Measurements from ENCODE around the gene RPL12.
A peak's percentile ranks its signal among the peaks of the same experiment; 100 is the strongest.

The RPL12 gene

DNA sequence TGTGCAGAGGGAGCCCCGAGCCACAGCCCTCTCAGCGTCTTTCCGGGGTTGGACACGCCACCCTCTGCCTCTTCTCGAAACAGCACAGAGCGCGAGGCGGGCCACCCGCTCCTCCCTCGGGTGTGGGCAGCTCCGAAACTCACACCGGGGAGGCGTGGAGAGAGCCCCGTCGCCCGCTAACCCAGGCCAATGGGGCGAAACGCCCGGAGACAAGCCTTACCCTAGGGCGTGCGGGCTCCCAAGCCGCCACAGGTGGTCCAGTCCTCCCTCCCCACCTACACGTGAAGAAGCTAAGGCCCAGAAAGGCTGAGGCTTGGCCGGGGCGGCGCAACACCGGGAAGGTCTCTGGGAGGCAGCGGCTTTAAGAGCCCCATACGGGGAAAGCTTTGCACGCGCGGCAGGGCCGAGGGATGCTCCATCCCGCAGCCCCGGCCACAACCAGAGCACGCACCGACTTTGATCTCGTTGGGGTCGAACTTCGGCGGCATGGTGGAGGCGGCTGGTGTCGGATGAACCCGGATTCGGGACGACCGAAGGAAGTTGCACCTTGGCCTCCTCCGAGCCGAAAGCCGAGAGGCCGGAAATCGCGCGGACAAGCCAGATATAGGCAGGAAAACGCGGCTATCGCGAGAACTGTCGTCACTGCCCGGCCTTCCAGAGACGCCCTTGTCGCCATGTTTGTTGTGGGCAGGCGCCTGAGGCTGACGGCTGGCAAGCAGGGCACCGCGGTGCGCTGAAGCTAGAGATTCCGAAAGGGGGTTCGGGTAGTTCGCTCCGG is at the start of gene RPL12, which contains the start of gene LRSAM1:
RPL12 (minus strand) TSS at position 577 of the 778 bp plus-strand sequence; CDS start at position 488, 89 bp downstream.
LRSAM1 (plus strand) TSS at position 681 of the 778 bp plus-strand sequence. CDS start 3,018 bp downstream, outside the sequence.
- DNase-seq = peak; percentile 98 to 99

DNA sequence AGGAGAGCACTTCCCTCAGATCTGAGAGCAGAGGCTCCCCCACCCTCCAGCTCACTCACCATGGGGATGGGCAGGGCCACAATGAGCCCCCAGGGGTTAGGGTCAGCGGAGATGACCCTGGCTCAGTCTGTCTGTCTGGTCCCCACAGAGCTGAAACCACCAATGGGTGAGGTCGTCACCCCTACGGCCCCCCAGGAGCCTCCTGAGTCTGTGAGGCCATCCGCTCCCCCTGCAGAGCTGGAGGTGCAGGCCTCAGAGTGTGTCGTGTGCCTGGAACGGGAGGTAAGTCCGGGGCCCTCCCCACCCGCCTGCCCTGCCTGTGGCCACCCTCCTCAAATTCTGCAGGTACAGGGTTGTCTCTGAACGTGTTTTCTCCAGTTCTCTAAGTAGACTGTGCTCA is 49.7 kb upstream of the RPL12 start:
- no peak for DNase-seq

DNA sequence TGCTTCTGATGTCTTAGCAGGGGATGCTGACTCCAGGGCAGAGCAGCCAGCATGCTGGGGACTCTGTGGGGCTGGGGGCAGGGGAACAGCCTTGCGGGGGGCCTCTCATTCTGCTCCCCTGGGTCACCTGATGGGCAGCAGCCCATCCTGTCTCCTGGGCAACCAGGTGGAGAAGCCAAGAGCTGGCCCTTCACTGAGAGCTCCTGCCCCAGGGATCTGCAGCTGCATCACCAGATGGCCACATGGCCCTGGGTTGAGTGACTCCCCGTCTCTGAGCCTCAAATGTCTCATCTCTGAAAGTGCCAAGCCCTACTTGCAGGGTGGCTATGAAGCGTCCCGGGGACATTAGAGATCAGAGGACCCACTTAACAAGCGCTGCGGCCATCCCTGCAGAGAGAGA is 49.2 kb upstream of the RPL12 start:
- no peak for DNase-seq

DNA sequence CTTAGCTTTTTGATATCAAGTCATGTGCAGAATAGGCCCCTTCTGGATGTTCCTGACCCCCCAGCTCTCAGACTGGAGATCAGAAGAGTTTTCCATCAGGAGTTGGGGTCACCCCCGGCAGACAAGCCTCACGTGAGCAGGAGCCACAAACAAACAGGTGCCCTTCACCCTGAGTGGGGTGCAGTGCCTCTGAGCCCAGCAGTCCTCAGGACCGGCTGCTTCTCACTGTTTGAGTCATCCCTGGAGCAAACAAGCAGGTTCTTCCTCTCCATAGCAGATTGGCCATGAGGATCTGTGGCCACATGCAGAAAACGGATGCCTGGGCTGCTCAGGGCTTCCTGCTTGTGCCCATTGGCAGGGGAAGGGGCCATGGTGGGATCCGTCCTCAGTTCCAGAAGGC is 47.1 kb upstream of the RPL12 start:
- no peak for DNase-seq

DNA sequence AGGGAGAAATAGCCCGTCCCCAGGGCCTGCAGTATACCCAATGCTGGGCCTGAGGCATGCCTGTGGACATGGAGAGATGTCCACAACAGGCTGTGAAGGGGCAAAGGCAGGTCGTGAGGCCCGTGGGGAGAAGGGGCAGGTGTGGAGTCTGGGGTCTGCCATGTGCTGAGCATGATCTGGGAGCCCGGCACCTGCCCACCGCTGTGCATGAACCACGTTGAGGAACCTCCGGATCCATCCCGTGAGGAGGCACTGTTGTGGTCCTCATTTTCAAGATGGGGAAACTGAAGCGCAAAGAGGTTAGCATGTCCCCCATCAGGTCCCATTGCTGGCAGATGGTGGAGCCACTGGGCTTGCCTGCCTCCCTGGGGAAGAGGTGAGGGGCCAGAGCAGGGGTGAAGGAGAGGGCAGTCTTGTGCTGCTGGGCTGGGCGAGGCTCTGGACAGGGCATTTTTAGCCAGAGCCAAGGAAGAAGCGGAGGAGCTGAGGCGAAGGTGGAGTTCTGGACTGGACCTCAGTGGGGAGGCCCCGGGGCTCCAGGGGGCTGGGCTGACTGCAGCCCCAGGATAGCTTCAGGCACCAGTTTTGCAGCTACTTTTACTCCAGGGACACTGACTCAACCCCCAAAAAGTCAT is 46.6 kb upstream of the RPL12 start:
- no peak for DNase-seq

DNA sequence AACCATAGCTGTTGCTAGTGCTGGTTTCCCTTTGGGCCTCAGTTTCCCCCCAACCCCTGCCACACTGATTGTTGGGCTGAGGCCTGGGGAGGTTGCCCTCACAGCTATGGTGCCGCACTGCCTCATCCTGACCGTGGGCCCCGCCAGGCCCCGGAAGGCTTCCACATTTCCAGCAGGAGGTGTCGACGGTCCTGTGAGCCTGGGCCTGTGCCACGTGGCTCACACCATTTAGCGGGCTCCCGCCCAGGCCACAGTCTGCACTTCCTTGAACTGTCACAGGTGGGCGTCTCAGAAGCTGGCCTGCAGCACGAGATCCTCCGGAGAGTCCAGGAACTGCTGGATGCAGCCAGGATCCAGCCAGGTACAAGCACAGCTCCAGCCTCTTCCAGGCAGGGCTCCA is 45.8 kb upstream of the RPL12 start:
- no peak for DNase-seq

DNA sequence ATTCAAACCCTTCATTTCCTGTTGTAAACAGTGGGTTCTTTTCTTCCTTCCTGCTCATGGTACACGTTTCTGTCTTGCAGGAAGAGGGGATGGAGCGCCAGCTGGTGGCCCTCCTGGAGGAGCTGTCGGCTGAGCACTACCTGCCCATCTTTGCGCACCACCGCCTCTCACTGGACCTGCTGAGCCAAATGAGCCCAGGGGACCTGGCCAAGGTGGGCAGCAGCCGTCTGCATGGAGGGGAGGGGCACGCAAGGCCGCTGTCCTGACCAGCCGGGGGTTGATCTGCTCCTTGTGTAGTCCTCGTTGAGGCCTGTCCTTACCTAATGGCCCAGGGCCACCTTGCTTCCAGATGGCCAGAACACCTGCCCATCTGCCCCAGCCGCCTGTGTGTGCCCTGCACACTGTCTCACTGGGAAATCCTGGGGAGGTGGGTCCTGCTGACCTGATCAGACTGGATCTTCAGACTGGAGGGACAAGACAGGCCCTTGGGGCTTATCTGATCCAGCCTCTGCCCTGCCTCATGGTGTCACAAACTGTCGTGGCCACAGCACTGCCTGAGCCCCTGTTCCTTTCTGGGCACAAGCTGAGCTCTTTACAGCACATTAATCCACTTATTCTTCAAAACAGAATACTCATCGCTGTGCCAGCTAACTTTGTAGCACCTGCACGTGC is 44.8 kb upstream of the RPL12 start:
- no peak for DNase-seq

DNA sequence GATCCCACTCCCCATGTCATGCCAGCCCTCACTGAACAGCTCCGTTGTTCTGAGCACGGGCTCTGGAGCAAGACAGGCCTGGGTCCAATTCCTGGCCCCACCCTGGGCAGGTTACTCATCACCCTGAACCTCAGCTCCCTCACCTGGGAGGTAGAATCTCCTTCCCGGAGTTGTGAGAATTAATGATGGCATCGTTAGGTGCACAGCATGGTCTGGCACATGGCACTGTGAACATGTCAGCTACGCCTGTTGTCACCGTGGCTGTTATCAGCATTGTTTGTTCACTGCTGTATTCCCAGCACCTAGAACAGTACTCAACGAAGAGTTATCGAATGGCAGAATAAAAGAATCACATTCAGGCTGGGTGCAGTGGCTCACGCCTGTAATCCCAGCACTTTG is 43.1 kb upstream of the RPL12 start:
- DNase-seq = no peak

DNA sequence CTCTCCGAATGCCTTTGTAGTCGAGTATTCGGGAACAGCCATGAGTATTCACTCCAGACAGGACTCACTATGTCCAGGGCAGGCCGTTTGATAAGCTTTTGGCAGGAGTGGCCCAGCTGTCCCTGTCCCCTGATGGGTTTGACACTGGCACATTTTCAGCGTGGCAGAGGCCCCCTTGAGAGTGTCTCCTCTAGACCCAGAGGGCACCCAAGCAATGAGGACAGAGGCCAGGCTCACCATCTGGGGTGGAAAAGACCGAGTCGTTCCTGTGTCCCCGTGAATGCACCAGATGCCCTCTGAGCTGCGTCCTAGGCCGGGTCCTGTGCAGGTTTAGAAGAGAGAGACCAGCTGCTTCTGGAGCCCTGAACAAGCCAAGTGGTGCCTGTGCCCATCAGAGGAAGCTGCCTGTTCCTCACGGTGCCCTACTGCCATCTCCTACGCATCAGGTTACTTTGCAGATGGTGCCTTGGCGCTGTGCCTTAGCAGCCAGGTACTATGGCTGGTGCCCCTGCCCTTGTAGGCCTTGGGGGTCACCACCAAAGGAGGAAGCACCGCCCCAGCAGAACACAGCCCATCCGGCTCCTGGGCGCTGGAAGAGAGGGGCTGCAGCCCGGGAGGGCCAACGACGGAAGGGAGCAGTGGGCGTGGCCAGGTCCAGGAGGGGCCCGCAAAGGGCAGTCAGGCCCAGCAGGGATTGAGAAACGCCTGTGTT is 42.5 kb upstream of the RPL12 start:
- DNase-seq = no peak

DNA sequence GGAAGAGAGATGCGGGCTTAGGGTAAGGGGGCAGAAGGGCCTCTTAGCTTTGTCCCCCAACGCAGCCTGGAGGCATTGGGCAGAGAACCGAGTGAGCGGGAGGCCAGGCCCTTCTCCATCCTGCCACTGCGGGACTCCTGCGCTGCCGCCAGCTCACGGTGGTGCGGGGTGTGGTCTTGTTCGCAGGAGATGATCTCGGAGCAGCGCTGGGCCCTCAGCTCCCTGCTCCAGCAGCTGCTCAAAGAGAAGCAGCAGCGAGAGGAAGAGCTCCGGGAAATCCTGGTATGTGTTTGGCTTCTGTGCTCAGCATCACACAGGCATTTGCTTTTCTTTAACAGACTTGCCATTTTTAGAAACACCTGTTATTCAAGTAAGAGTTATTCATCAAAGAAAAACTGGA is 41.4 kb upstream of the RPL12 start:
- no peak for DNase-seq

DNA sequence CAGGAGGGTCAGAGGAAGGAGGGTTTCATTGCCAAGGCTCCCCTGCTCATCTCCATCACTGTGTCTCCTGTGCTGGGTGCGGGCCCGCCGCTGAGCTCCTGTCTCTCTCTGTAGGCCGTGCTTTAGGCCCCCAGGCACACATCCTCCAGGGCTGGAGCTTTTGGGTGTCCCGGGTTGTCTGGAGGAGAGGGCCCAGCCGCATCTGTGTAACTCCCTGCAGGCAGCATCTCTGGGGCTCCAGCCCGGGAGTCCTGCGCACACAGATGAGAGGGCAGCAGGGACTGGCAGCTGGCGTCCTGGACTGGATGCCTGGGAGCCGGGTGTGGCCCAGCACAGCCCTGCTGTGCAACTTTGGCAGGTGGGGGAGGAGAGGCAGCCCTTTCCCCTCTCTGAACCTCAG is 40.3 kb upstream of the RPL12 start:
- no peak for DNase-seq

DNA sequence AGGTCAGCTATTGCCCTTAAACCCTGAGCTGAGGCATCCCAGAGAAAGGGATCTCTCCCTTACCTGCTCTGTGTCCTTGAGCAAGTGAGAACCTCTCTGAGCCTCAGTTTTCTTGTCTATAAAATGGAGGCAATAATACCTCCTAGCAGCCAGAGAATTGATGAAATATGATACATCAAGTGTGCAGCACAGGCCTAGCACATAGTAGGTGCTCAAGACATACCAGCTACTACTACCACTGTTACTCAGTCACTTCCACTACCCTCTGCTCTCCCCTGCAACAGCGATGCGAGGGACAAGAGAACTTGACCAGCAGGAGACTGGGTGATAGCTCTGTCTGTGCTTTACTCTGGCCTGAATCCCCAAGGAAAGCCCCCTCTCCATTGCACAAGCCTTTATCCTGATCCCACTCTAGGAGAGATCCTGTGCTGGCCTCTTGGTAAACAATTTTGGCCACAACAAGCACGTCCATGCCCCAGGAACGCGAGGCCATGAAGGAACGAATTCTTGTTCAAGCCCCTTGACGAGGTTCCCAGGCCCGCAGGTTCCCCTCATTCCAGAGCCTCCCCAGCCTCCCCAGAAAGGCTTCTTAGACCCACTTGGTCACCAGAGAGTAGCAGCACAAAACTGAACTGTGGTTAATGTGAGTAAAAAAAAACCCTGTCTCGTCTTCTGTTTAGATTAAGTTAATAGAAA is 39.5 kb upstream of the RPL12 start:
- DNase-seq = no peak

DNA sequence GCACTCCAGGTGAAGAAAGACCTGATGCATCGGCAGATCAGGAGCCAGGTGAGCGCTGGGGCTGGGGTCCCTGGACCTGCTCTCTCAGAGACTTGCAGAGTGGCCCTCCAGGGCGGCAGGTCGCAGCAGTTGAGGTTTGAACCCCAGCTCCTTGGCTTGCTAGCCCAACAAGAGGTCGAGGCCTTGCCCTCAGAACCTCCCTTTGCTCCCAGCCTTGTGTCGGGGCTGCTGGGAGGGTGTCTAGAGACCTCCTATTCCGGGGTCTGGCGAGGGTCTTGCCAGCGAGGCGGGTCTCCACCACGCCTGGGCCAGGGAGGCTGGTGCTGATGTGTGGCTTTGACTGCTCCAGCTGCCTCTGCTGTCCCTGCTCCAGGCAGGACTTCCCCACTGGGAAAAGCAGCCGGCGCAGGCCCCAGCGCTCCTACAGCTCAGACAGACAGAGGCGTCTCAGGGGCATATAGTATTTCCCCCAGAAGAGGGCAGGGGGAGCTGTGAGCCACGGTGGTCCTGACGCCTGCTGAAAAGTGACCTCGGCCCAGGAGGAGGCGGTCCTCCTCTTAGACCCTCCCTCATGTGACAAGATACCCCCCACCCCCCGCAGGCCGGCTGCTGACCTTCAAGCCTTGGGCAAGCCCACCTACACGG is 38.4 kb upstream of the RPL12 start:
- DNase-seq = no peak

DNA sequence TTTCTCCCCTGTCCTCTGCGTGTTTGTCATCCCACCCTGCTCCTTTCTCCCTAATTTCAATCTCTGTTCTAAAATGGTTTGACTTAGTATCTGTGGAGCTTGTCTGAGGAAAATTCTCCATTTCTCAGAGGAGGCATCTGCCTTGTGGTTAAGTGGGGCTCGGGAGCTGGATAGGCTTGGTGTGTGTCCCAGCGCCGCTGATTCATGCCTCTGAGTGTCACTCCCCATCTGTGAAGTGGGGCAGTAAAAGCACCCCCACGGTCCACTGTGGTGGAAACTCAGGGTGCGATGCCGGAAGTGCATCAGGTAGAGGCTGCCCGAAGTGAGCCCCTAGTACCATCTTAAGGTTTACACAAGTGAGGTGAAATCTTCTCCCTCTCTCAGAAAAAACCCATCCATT is 37.7 kb upstream of the RPL12 start:
- no peak for DNase-seq

DNA sequence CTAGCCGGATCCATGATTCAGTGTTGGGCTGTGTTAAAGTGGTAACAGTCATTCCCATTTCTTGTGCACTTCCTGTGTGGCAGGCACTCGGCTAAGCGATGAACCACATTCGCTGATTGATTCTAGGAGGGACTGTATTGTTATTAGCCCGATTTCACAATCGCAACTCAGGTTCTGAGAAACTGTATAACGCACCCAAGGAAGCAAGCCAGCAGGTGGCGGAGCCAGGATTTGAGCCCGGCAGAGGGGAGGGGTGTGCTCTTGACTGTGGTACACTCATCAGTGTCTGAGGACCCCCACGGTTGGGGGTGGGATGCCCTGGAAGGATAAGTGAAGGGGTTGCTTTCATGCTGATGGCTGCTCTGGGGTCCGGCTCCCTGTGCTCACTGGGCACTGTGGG is 34.8 kb upstream of the RPL12 start:
- no peak for DNase-seq

DNA sequence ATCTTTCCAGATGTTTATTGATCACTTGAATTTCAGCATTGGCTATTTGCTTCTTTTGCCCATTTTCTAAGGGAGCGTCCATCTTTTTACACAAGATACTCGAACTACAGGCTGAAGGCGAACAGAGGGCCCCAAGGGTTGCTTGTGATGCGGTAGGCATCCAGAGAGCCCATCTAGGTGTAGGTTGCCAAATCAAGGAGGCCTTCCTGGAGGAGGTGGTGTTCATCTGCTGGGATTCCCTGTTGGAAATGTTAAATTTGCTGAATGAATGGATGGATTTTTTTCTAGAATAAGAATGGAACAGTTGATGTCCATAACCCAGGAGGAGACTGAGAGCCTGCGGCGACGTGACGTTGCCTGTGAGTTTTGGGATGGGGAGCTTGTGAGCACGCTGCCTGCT is 31.5 kb upstream of the RPL12 start:
- no peak for DNase-seq

DNA sequence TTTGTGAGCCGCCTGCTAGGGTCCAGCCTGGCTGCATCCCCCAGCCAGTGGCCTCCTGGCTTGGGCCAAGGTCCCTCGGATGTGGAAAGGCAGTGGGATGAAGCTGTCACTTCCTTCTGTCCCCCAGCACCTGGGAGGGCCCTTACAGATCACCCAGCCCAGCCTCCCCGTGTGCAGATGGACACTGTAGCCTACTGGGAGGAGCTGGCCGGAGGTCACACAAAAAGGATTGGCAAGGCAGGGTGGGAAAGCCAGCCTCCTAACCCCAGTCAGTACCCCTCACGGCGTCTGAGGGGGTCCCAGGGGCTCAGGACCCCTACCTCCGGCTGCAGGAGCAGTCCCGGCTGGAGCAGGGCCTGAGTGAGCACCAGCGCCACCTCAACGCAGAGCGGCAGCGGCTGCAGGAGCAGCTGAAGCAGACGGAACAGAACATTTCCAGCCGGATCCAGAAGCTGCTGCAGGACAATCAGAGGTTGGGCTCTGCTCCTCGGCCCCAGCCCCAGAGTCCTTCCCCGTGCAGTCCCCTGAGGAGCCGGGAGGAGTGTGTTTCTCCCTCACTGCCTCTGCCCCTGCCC is 28.4 kb upstream of the RPL12 start:
- no peak for DNase-seq

DNA sequence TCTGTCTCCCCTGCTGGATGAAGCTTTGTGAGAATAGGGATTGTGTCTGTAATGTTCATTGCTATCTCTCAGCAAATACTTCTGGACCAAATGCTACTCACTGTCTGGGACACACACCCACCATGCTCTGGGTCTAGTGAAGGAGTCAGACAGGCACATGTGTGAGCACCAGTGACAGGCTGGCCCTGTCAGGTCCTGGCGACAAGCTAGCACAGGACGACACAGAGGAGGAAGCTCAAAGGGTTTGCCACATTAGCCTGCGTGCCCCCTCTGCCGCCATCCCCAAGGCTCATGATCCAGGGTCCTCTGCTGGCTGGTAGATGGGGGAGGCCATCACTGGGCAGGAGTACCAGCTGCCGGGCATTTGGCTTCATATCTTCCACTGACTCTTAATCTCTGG is 23.4 kb upstream of the RPL12 start:
- no peak for DNase-seq

DNA sequence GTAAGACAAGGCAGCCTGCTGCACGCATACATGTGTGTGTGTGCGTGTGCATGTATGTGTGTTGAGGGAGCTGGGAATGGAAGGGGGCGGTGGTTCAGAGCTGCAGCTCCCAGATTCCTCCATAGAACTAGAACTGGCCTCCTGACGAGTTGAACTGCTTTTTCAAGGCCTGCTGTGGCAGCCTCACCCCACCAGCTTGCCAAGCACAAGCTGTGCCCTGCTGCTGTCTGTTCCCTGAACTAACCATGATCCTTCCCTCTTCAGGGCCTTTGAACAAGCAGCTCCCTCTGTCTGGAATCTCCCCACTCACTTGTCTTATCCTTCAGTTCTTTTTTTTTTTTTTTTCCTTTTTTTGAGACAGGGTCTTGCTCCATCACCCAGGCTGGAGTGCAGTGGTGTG is 22.7 kb upstream of the RPL12 start:
- DNase-seq = no peak

DNA sequence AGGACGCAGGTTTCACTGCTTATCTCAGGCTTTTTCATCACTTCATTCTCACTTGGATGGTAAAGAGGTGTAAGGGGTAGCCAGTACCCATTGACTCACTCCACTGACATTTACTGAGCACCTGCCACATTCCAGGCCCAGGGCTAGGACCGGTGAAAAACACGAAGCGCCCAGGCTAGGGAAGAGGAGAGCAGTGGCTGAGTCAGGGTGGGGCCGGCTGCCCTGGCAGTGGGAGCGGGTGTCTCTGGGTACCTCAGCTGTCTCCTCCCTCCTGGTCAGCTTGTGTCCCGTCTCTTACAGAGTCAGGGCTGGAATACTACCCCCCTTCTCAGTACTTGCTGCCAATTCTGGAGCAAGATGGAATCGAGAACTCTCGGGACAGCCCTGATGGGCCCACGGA is 22.3 kb upstream of the RPL12 start:
- DNase-seq = no peak

DNA sequence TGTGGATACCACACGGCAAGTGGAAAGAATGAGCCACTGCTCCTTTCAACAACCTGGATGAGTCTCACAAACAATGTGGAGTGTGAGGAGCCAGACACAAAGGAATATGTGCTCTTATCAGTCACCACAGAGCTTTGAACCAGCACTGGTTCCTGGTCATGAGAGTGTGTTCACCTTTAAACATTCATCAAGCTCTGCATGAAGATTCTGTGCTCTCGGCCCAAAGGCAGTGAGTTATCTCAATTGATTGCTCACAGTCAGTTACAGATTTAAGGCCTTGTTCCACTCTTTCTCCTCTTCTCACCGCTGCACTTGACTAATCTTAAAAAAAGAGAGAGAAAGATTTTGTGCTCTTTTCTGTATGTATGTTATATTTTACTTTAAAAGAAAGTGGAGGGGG is 19.5 kb upstream of the RPL12 start:
- DNase-seq = no peak

DNA sequence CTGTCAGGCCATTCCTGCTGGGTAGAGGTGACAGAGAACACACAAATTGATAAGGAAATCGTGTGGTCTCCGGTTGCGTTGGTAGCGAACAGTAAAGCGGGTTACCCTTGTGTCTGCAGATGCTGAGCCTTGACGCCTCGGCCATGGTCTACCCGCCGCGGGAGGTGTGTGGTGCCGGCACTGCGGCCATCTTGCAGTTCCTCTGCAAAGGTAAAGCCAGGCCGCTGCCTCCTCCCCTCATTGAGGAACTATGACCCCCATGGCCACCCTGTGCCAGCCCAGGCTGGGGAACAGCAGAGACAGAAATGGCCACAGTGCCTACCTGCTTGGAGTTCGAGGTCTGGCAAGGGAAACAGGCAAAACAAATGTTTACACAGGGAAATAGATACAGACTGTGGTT is 16.4 kb upstream of the RPL12 start:
- no peak for DNase-seq
